HG02840 (cell line): ENCODE measurements around the gene CASQ2.
"Not testable (repeated sequence)": the region's sequence is repeated elsewhere in the genome, so short reads cannot be mapped to it uniquely, and the experiment has no call there.

Experiments
- ATAC-seq: cut with Tn5 transposase; IDR thresholded peaks from one replicate; pipeline ENCODE4 v1.9.1; 2021; ENCODE audit warnings: mild to moderate bottlenecking, moderate library complexity, moderate number of reproducible peaks; ENCODE audit not compliant: unreplicated experiment, low FRiP score

The CASQ2 gene

DNA sequence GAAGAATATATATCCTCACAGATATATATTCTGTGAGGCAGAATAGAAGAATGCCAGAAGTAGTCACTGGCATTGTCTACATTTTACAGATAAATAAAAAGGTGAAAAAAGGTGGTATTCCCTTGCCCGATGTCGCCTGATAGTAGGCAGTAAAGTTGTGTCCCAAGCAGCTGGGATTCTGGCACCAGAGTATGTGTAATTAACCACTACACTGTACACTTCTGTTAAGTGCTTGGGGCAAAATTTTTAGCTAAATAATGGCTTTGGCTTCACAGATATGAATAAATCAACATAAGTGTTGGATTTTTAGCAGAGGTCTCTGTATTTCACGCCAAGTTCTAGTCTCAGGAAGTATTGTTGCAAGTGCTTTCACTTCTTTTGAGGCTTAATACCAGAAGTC is 13.3 kb upstream of the CASQ2 start:
- no peak for ATAC-seq

DNA sequence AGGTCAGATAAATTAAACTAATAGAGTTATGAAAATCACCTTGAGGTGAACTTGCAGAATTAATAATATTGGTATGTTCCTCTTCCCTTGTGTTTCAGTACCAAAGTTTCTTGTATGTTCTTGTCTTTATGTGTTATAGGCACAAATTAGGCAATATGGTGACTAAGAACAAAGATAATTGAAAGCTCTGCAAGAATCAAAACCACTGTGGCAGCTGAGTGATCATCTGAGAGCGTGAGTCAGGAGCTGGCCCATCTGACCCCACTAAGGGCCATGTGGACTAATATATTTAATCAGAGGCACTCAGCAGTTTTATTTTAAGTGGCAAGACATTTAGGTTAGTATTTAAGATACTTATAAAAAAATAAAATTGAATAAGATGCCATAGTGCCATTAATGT is 12.8 kb upstream of the CASQ2 start:
- ATAC-seq = no peak

DNA sequence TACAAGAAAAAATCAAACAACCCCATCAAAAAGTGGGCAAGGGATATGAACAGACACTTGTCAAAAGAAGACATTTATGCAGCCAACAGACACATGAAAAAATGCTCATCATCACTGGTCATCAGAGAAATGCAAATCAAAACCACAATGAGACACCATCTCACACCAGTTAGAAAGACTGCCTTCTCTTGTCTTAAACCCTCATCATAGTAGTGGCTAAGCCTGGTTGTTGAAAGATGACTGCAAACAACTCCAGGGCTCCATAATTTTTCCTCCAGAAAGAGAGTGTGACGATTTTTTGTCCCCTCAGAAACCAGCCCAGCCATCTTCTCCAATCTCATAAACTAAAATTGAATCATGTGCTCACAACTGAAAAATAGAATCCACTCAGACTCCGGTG is 12.1 kb upstream of the CASQ2 start:
- ATAC-seq = not testable (repeated sequence)

DNA sequence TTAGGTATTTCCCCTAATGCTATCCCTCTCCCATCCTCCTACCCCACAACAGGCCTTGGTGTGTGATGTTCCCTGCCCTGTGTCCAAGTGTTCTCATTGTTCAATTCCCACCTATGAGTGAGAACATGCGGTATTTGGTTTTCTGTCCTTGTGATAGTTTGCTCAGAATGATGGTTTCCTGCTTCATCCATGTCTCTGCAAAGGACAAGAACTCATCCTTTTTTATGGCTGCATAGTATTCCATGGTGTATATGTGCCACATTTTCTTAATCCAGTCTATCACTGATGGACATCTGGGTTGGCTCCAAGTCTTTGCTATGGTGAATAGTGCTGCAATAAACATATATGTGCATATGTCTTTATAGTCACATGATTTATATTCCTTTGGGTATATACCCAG is 10.6 kb upstream of the CASQ2 start:
- ATAC-seq = not testable (repeated sequence)

DNA sequence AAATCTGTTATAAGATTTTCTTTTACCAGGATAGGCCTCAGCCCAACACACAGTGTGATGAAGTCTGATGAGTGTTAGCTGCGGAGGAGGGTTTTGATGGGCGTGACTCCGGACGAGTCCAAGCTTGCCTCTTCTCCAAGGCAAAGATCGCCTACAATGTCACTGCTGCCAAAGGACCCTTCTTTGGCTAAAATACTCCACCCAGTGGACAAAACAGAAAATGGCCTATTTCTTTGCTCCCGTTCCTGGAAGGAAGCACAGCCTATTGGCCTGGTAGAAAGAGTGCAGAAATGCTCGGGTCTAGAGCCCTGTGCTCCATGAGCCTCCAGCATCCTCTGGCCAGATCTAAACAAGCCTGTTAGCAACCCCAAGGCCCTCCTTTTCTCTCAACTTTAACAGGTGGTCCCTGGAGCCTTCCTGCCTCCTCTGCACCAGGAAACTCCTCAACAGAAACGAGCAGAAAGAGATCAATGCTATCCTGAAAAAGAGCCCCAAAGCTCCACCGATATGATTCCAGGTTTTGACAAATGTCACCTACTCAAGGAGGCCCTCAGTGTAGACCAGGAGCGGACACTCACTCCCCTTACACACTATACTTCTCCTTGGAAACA is 3.4 kb upstream of the CASQ2 start:
- ATAC-seq = no peak

DNA sequence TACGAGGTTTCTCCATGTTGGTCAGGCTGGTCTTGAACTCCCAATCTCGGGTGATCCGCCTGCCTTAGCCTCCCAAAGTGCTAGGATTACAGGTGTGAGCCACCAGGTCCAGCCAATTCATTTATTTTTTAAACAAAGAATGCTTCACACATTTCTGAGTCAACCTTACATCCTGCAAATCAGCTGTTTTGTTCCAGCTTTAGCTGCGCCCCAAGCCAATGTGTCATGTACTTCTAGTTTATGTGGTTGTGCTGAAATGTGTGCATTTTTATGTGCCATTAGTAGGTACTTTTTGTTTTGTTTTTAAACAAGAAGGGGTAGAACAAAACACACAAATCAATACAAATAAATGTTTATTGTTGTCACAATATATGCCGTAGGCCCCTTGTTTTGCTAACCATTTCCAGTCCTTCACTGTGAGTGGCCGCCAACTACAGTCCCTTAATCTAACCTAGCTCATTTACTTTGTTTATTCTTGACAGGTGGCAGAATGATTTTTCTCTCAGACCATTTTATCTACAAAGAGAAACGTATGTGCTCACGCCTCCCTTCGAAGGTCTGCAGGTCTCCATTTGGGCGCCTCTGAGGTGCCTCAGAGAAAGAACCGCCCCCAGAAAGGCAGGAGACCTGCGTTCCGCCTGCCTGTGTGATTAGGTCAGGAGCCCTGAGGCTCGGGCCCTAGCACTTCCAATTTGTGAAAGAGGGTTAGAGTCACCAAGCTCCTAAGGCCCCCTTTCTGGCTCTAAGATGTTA is 2.8 kb upstream of the CASQ2 start:
- no peak for ATAC-seq

DNA sequence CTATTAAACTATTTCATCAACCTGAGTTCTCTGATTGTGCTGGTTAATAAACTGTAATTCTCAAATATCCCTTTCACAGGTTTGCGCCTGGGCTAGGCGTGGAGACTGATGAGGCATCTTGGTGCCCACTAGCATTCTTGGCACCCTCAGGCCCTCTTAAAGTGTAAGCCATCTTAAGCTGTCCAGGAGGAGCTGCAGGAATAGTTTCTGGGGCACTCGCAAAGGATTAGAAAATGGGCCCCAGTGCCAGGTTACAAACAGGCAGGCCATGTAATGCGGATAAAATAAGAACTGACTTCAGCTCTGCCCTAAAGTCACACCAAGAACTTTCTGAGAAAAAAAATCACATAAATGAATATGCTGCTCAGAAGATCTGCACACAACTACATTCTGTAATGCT is 1.1 kb downstream of the CASQ2 start:
- ATAC-seq = no peak

DNA sequence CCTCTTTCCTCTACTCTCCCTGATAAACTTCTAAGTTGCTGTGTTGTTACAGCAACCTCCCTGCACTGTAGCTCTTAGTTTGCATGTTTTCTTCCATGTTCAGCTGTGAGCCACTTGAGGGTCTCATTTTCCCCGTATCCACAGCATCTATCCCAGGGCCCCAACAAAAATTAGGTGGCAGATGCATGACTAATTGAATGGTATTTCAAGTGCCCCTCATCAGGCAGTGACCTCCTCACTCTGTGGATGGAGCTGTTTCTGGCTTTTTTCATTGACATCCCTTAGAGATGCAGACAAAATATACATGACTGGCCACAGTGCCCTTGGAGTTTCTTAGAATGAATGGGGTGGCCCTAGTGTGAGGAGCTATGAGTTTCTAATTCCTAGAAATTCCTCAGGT is 3.4 kb downstream of the CASQ2 start:
- no peak for ATAC-seq

DNA sequence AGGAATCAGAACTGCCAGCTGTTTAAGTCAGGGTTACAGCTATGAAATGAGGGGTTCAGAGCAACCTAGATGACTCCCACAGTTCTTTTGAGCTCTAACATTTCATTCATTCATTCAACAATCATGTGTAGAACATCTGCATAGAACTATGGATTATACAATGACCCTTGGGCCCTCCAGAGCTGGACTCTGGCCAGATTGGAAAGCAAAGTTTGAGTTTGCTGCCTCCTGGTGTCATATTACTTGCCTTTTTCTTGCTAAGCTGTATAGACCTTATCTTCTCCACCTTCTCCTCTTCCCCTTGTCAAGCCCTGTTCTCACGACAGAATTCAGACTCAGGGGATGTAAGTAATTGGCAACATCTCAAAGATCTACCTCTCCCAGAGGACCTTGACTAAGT is 4.0 kb downstream of the CASQ2 start:
- no peak for ATAC-seq

DNA sequence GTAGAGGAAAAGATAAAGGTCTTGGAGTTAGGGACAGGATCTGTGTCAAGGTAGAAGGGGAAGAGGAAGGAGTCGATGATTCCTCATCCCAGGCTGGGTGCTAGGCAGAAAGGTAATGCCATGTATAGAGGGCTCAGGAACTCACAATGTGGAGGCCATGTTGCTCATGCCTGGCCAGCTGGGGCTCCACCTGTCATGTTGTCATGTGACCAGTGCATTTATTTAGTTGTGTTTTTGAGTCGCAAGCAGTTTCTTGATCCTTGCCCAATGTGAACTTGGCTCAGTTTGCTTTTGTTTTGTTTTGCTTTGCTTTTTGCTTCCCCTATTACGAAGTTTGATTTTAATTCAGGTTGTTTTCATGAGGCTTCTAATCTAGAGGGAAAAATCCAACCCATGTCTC is 5.7 kb downstream of the CASQ2 start:
- no peak for ATAC-seq

DNA sequence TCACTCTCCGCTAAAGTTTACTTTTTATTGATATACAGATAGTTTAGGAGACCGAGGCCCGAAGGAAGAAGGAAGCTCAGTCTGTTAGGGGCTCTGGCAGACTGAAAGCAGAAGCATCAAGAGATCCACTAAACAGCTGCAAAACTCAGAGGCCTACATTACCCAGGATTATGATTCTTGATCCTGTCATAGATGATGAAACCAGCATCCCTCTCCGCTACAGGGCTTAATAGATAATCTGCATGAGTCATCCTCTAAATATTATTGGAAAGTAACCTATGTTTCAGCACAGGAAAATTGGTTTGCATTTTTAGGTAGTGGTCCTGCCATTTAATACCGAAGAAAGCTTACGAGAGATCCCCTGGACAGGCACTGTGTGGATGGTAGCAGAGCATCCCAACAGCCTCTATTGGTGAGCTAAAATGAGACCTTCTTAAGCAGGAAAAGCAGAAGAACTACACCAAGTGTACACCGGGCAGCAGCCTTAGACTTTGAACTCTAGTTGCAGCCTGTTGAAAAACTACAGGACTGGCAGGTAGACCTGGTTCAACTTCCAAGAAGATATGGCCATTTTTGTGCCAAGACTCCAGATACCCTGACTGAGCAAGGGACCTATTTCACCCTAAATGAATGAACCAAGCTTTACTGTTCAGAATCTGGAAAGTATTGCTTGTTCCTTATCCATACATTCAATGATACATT is 6.8 kb downstream of the CASQ2 start:
- no peak for ATAC-seq

DNA sequence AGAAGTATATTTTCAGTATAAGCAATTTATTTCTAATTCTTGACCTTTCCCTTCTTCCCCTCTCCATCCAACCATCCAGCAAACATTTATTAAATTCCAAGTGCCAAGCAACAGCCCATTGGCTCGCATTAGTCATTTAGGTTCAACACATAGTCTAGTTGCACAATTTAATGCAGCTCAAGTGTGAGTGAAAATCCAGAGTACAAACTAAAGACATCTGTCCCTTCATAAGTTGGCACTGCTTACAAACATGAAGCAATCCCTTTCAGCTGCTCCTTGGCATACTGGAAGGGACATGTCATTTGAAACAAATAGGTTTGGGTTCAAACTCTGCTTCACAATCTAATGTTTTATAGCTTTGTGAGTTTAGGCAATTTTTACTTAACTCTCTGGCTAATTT is 10.7 kb downstream of the CASQ2 start:
- ATAC-seq = no peak

DNA sequence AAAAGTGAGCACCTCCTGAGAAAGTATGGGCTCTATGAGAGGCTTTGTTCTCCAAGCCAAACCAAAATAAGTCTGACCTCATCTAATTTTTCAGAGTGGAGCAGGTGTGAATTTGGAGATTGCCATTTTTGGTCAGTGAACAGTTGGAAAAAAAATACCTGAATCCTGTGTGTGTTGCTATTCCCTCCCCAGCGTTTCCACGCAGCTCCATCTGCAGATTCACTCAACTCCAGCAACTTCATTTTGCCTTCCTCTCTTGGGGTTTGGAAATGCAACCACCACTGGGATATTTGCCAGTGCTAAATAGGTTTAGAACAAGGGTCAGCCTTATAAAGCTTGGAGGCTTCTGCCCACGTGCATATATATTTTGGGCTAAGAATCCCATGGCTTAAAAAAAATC is 11.2 kb downstream of the CASQ2 start:
- ATAC-seq = no peak

DNA sequence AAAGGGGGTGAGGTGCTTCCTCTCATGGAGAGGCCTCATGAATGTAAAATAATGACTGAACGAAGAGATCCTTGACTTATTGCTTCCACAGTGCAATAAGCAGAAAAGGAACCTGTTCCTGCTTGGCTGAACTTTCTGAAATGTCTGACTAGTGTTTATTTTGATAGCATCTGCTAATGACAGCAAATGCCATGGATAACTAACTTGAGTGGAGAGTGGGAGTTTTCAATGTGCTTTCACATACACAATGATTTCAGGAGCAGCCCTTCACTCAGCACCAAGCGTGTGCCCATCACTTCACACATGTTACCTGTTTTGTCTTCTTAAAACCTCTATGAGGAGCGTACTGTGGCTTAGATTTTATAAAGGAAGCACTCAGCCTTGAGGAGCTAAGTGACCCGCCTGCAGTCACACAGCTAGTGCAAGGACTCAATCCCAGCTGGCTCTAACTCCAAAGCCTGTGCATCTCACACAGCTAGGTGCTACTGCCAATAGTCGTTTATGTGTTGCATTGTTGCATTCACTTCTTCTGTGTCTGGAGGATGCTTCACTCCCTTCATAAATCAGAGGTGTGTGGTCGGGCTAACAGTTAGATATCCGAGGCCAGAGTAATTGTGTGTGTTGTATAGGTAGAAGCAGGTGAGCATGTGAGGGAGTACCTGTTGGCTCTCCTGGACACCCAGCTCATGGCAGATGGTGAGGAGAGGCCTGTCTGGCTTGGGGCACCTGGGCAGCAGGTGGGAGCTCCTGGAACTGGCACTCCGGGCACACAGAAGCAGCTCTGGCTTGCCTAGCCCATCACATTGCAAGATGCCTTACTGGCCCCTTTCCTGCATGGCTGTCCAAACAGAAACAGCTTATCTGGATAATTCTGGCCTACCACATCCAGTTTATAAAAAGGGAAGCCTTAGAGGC is 12.8 kb downstream of the CASQ2 start:
- no peak for ATAC-seq

DNA sequence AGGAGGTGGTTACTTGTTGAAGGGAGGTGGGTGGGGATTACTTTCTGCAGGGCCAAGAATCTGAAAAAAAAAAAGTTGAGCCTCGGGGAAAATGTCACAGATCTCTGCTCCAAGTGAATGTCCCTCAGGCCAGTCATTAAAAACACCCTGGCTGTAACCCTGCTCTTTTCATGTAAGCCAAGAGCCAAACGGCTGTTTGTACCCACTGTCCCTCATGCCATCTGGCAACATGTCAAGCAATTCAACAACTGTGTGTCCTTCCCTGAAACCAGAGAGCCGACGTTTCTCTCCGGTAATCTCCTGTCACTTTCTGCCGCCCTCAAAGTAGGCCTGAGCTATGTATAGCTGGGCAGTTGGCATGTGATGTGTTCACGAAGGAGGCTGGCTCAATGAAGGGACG is 14.7 kb downstream of the CASQ2 start:
- ATAC-seq = no peak

DNA sequence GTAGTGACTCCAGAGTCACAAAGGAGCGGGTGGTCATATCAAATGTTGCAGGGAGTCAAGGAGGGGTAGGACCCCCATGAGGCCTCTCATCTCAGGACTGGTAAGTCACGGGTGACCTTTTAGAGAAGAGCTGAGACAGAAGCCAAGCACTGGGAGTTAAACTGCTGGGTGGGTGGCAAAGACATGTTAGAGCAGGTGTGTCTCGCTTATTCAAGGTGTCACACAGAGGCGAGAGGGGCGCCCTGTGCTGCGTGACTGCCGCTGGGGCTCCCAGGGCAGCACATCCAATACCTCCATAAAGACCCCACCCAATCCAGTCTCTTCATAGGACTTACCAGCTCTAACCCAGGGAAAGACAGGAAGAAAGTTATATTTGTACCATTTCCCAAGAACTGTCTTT is 15.2 kb downstream of the CASQ2 start:
- ATAC-seq = no peak

DNA sequence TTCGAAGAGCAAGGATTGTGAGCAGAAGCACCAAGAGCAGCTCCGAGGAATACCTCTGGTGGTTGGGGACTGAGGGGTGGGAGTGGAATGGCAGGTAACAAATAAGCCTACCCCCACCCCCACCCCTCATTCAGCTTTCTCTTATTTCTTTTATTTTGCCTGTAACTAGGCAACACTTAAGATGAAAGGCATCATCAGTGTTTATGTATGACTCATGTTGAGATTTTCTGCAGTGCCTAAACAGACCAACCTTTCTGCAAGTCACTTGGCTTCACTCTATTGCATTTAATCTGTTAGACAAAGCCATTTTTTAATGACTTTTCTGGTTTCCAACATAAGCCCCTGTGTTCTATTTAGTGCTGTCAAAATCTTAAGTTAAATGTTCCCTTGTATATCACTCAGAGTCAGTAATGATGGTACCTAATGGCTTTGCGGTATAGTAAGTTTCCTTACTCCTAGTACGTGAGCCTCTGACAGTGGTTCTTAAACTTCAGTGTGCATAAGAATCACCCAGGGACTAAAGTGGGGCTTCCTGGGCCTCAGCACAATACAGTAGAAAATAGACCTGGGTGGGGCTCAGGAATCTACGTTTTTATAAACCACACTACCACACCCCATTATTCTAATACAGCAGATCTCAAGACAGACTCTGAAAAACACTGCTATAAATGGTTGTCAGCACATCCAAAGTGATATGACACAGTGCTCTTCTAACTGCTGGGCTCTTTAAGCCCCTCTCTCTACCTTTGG is 19.9 kb downstream of the CASQ2 start:
- no peak for ATAC-seq

DNA sequence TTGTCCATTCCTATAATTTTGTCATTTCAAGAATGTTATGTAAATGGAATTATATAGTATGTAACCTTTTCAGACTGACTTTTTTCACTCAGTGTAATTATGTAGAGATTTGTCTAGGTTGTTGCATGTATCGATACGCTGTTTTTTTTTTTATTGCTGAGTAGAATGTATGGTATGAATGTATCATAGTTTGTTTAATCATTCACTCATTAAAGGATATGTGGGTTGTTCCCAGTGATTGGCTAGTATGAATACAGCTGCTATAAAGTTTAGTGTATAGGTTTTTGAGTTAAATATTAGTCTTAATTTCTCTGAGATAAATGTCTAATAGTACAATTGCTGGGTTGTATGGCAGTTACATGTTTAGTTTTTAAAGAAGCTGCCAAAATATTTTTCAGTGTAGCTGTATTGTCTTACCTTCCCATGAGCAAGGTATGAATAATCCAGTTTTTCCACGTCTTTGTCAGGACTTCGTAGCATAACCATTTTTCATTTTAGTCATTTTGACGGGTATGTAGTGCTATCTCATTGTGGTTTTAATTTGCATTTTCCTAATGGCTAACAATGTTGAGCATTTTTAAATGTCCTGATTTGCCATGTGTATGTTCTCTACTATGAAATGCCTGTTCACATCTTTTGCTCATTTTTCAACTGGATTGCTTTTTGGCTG is 22.4 kb downstream of the CASQ2 start:
- no peak for ATAC-seq

DNA sequence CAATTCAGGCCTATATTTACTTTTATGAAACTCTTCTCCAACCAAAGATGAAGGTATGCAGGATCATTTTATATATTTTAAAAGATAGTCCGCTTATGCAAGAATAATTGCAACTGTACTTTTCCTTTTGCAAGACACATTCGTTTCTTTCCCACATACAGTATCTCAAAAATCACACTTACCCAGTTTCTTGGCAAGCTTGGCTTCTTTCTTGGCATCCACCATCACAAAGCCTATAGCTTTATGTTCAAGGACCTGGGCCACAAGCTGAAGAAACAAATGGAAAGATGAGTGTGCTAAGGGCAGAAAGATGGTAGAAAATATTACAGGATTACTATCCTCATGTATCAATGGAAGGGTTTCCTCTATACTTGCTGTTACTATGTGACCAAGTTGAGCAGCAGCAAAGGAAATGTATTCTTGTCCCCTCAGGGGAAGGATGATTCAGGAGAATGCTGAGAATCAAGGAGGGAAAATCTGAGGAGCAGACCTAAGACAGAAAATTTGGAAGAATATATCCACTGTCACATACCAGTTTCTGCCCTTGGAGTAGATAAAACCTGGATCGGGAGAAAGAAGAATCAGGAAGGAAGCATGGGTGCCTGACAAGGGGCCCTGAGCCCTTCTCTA is 23.8 kb downstream of the CASQ2 start:
- ATAC-seq = no peak
